ENCODE data around the gene MMD2. TPM values are rescaled to one million over a fixed set of nuclear protein-coding genes. Genes with fewer than 3 reads are reported as not detected.

Gene MMD2
- total and polyA plus RNA-seq, 4 donors: not detected

DNA sequence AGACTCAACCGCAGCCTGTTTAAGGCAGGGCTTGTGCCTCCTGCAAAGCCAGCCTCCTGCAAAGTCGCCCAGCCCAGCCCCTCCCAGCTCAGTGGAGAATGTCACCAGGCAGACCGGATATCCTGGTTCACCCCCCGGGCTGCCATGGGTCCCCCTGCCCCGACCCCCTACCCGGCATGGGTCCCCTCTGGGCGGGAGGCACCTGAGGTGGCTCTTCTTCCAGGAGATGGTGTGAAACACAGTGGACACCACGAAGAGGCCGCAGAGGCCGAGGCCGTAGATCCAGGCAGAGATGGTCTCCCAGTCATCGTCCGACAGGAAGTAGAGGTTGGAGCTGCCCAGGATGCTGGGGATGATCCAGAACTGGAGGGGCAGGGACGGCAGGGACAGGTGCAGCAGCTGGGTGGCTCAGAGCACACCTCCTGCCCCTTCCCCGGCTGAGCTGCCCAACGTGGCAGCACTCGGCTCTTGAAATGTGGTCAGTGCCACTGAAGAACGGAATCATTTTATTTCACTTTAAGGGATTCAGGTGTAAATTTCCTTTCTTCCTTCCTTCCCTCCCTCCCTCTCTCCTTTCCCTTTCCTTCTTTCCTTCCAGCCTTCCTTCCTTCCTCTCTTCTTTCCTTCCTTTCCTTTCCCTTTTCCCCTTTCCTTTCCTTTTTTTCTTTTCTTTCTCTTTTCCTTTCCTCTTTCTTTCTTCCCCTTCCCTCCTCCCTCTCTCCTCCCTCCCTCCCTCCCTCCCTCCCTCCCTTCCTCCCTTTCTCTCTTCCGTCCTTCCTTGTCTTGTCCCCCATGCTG is 38.8 kb downstream of the MMD2 start:
- no peak for DNase-seq
- 76 to 80% methylated on average over 19 of the region's 19 CpGs for WGBS, 2 donors
- ATAC-seq (ENCODE audit: insufficient read depth, low FRiP score): no peak
- no peaks in the 10 kb centered on the region for H3K36me3 ChIP-seq (ENCODE audit: control insufficient read depth in 4 of 4, insufficient read depth in 4 of 4, low read length in 4 of 4)
- H3K9ac ChIP-seq (ENCODE audit: insufficient read depth in 1 of 2, low read length in 2 of 2): no peak overlapping the region
- H3K4me3 ChIP-seq: no peak overlapping the region
- TF ChIP-seq, protein P1, sequence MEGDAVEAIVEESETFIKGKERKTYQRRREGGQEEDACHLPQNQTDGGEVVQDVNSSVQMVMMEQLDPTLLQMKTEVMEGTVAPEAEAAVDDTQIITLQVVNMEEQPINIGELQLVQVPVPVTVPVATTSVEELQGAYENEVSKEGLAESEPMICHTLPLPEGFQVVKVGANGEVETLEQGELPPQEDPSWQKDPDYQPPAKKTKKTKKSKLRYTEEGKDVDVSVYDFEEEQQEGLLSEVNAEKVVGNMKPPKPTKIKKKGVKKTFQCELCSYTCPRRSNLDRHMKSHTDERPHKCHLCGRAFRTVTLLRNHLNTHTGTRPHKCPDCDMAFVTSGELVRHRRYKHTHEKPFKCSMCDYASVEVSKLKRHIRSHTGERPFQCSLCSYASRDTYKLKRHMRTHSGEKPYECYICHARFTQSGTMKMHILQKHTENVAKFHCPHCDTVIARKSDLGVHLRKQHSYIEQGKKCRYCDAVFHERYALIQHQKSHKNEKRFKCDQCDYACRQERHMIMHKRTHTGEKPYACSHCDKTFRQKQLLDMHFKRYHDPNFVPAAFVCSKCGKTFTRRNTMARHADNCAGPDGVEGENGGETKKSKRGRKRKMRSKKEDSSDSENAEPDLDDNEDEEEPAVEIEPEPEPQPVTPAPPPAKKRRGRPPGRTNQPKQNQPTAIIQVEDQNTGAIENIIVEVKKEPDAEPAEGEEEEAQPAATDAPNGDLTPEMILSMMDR (IDR thresholded peaks at IDR 0.05; ENCODE audit: control extremely low read depth, extremely low read depth): no peak
- H3K27ac ChIP-seq (ENCODE audit: low read depth in 1 of 2, low read length in 1 of 2): no peak overlapping the region
- H3K27me3 ChIP-seq (ENCODE audit: control insufficient read depth in 3 of 3, insufficient read depth in 3 of 3, low read length in 2 of 3): no peaks in the 10 kb centered on the region
- no peaks in the 10 kb centered on the region for H3K4me1 ChIP-seq (ENCODE audit: control insufficient read depth in 5 of 5, insufficient read depth in 5 of 5, low read length in 5 of 5)
- H3K9me3 ChIP-seq (ENCODE audit: control insufficient read depth in 4 of 4, insufficient read depth in 3 of 4, low read length in 3 of 4): peaks cover 0 to 8% (median 1%) of the 10 kb centered on the region in 4 donors

DNA sequence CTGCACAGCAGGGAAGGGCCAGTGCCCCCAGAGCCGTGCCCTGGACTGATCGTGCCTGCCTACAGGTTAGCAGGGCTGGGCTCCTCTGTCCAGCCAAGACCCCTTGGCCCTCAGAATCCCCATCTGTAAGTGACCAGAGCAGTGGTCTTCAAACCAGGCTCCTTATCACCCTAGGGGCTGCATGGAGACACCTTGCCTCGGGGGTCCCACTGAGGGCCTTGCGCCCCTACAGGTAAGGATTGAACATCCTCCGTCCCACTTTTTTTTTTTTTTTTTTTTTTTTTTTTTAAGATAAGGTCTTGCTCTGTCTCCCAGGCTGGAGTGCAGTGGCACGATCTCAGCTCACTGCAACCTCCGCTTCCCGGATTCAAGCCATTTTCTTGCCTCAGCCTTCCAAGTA is 42.9 kb downstream of the MMD2 start:
- Histone ChIP-seq H3K36me3 (ENCODE audit: control insufficient read depth in 4 of 4, insufficient read depth in 4 of 4, low read length in 4 of 4) (no peaks in the 10 kb centered on the region), H3K4me1 (ENCODE audit: control insufficient read depth in 5 of 5, insufficient read depth in 5 of 5, low read length in 5 of 5) (no peaks in the 10 kb centered on the region), H3K27ac (ENCODE audit: low read depth in 1 of 2, low read length in 1 of 2) (no peak overlapping the region), H3K9ac (ENCODE audit: insufficient read depth in 1 of 2, low read length in 2 of 2) (no peak overlapping the region), H3K27me3 (ENCODE audit: control insufficient read depth in 3 of 3, insufficient read depth in 3 of 3, low read length in 2 of 3) (no peaks in the 10 kb centered on the region), H3K9me3 (ENCODE audit: control insufficient read depth in 4 of 4, insufficient read depth in 3 of 4, low read length in 3 of 4) (peaks cover 0 to 7% (median 1%) of the 10 kb centered on the region in 4 donors), H3K4me3 (no peak overlapping the region)
- ATAC-seq (ENCODE audit: insufficient read depth, low FRiP score) (no peak), DNase-seq (no peak)
- WGBS, 2 donors: 60 to 73% methylated on average over 8 of the region's 8 CpGs
- TF ChIP-seq, protein P1 (IDR thresholded peaks at IDR 0.05; ENCODE audit: control extremely low read depth, extremely low read depth): no peak

DNA sequence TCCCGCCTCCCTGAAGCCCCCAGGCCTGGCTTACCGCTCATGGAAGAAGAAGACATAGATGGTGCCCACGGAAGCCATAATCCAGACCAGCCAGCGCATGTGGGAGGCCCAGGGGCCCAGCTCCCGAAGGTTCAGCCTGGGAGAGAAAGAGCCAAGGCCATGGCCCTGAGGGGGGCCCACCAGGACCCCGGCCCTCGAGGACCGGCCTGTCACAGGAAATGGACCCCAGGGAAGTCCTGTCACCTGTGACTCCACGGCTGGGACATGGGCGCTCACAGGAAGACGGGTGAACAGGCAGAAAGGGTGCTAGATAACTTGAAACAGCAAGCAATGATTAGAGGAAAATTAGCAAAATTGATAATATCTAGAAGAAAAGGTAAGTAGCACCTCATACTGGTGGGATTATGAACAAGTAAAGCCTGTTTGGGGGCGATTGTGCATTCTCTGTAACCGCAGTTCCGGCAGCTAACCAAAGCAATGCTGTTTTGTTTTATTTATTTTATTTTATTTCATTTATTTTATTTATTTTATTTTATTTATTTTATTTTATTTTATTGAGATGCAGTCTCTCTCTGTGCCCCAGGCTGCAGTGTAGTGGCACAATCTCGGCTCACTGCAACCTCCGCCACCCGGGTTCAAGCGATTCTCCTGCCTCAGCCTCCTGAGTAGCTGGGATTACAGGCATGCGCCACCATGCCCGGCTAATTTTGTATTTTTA is 47.7 kb downstream of the MMD2 start:
- no peak for ATAC-seq (ENCODE audit: insufficient read depth, low FRiP score)
- H3K27ac ChIP-seq (ENCODE audit: low read depth in 1 of 2, low read length in 1 of 2): no peak overlapping the region
- 90 to 94% methylated on average over 20 of the region's 20 CpGs for WGBS, 2 donors

More for the DNA sequence above, 47.7 kb downstream of the MMD2 start:
- Histone ChIP-seq H3K36me3 (ENCODE audit: control insufficient read depth in 4 of 4, insufficient read depth in 4 of 4, low read length in 4 of 4) (no peaks in the 10 kb centered on the region), H3K4me3 (no peak overlapping the region), H3K9me3 (ENCODE audit: control insufficient read depth in 4 of 4, insufficient read depth in 3 of 4, low read length in 3 of 4) (peaks cover 0 to 7% (median 0%) of the 10 kb centered on the region in 4 donors), H3K9ac (ENCODE audit: insufficient read depth in 1 of 2, low read length in 2 of 2) (no peak overlapping the region), H3K4me1 (ENCODE audit: control insufficient read depth in 5 of 5, insufficient read depth in 5 of 5, low read length in 5 of 5) (no peaks in the 10 kb centered on the region), H3K27me3 (ENCODE audit: control insufficient read depth in 3 of 3, insufficient read depth in 3 of 3, low read length in 2 of 3) (no peaks in the 10 kb centered on the region)
- TF ChIP-seq, protein P1 (IDR thresholded peaks at IDR 0.05; ENCODE audit: control extremely low read depth, extremely low read depth): no peak
- no peak for DNase-seq
